ENCODE measurements around the gene SCP2. TPM values are rescaled to one million over a fixed set of nuclear protein-coding genes. Genes with fewer than 3 reads are reported as not detected.

The SCP2 gene
- total RNA-seq, 1 donor from 2014 or later: 89.8 TPM

DNA sequence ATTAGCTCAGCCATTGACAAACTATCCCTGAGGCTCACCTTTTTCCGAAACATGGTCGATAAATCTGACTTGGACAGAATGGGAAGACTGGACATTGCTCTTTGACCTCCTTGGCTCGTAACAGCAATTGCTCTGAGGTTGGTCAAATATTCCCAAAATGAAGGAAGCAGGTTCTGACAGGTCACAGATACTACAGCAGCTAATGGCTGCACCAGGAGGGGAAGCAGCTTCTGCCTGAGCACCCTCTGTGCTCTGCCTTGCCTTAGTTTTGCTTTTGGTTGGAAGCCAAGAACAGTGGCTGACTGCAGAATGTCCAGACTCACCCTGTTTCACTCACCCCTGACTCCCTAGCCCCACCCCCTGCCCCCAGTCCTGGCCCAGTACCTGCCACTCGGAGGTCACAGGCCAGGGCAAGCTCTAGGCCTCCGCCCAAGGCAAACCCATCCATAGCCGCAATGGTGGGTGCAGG, 20.9 kb upstream of the SCP2 start:
- no peaks in the 10 kb centered on the region for H3K9me3 Mint-ChIP-seq (ENCODE audit: unreplicated experiment)
- H3K4me2 ChIP-seq (ENCODE audit: low read length): no peak overlapping the region
- no peak for TF ChIP-seq EZH2 (IDR thresholded peaks at IDR 0.05; ENCODE audit: insufficient read depth, low read length)
- TF ChIP-seq, protein P1, sequence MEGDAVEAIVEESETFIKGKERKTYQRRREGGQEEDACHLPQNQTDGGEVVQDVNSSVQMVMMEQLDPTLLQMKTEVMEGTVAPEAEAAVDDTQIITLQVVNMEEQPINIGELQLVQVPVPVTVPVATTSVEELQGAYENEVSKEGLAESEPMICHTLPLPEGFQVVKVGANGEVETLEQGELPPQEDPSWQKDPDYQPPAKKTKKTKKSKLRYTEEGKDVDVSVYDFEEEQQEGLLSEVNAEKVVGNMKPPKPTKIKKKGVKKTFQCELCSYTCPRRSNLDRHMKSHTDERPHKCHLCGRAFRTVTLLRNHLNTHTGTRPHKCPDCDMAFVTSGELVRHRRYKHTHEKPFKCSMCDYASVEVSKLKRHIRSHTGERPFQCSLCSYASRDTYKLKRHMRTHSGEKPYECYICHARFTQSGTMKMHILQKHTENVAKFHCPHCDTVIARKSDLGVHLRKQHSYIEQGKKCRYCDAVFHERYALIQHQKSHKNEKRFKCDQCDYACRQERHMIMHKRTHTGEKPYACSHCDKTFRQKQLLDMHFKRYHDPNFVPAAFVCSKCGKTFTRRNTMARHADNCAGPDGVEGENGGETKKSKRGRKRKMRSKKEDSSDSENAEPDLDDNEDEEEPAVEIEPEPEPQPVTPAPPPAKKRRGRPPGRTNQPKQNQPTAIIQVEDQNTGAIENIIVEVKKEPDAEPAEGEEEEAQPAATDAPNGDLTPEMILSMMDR (IDR thresholded peaks at IDR 0.05; ENCODE audit: insufficient read depth, low read depth, low read length): no peak
- no peak for DNase-seq (ENCODE audit: low read depth)
- H3K4me1 Mint-ChIP-seq (ENCODE audit: low read depth, unreplicated experiment): peaks cover 2% of the 10 kb centered on the region
- H3K9ac ChIP-seq (ENCODE audit: low read length): no peak overlapping the region
- no peak overlapping the region for H3K4me3 ChIP-seq (ENCODE audit: insufficient read depth, low read depth, low read length)
- H3K27me3 Mint-ChIP-seq (ENCODE audit: low read depth, unreplicated experiment): peaks cover 6% of the 10 kb centered on the region
- no peaks in the 10 kb centered on the region for H3K9me3 ChIP-seq (ENCODE audit: insufficient read depth, low read depth, low read length)
- H3K36me3 ChIP-seq (ENCODE audit: insufficient read depth, low read length): no peaks in the 10 kb centered on the region
- H3K36me3 Mint-ChIP-seq (ENCODE audit: low read depth, unreplicated experiment): no peaks in the 10 kb centered on the region
- no peaks in the 10 kb centered on the region for H3K27me3 ChIP-seq (ENCODE audit: insufficient read depth, low read length)
- H3K27ac ChIP-seq (ENCODE audit: low read depth, low read length): no peak overlapping the region
- no peak overlapping the region for H3K27ac Mint-ChIP-seq (ENCODE audit: unreplicated experiment)
- H4K20me1 ChIP-seq (ENCODE audit: insufficient read depth, low read length): no peaks in the 10 kb centered on the region
- H3K4me3 Mint-ChIP-seq (ENCODE audit: unreplicated experiment): no peak overlapping the region
- H2AFZ ChIP-seq (ENCODE audit: low read depth, low read length): no peak overlapping the region
- no peak for FAIRE-seq
- no peaks in the 10 kb centered on the region for H3K79me2 ChIP-seq (ENCODE audit: insufficient read depth, low read length)
- H3K4me1 ChIP-seq (ENCODE audit: insufficient read depth, low read length): no peaks in the 10 kb centered on the region

DNA sequence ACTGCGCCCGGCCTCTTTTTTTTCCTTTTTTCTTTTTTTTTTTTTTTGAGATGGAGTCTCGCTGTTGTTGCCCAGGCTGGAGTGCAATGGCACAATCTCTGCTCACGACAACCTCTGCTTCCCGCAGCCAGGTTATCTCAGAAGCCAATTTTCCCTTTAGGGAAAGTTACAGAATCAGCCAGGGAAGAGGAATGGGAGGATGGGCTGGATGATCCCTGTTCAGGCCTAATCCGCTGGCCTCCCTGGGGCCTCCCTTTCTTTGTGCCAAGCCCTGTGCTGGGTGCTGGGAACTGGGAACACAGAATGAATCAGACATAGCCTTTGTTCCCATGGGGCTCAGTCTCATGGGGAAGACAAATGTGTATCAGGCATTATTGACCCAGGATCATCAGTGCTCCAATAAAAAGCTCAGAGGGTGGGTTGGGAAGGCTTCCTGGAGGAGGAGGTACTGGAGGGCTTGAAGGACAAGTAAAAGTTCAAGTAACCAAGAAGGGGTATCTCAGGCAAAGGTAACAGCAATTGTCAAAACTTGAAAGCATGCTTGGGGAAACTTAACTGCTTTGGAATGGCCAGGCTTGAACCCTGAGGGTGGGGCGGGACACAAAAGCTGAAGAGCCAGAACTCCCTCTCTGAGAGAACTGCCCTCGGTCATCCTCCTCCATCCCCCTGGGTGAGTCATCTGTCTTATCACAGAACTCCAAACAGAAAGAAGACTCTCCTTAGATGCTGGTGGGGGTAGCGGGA, 19.8 kb upstream of the SCP2 start:
- H3K27ac ChIP-seq (ENCODE audit: low read depth, low read length): no peak overlapping the region
- no peaks in the 10 kb centered on the region for H3K9me3 ChIP-seq (ENCODE audit: insufficient read depth, low read depth, low read length)
- no peak overlapping the region for H3K9ac ChIP-seq (ENCODE audit: low read length)
- H3K4me1 ChIP-seq (ENCODE audit: insufficient read depth, low read length): no peaks in the 10 kb centered on the region
- Mint-ChIP-seq H3K36me3 (ENCODE audit: low read depth, unreplicated experiment) (no peaks in the 10 kb centered on the region), H3K27ac (ENCODE audit: unreplicated experiment) (no peak overlapping the region), H3K27me3 (ENCODE audit: low read depth, unreplicated experiment) (peaks cover 6% of the 10 kb centered on the region), H3K9me3 (ENCODE audit: unreplicated experiment) (no peaks in the 10 kb centered on the region), H3K4me1 (ENCODE audit: low read depth, unreplicated experiment) (peaks cover 2% of the 10 kb centered on the region), H3K4me3 (ENCODE audit: unreplicated experiment) (no peak overlapping the region)
- no peak overlapping the region for H3K4me3 ChIP-seq (ENCODE audit: insufficient read depth, low read depth, low read length)
- H4K20me1 ChIP-seq (ENCODE audit: insufficient read depth, low read length): no peaks in the 10 kb centered on the region
- TF ChIP-seq, protein P1 (IDR thresholded peaks at IDR 0.05; ENCODE audit: insufficient read depth, low read depth, low read length): no peak
- TF ChIP-seq EZH2 (IDR thresholded peaks at IDR 0.05; ENCODE audit: insufficient read depth, low read length): no peak
- no peak for DNase-seq (ENCODE audit: low read depth)
- no peak overlapping the region for H2AFZ ChIP-seq (ENCODE audit: low read depth, low read length)
- H3K27me3 ChIP-seq (ENCODE audit: insufficient read depth, low read length): no peaks in the 10 kb centered on the region
- H3K36me3 ChIP-seq (ENCODE audit: insufficient read depth, low read length): no peaks in the 10 kb centered on the region
- no peaks in the 10 kb centered on the region for H3K79me2 ChIP-seq (ENCODE audit: insufficient read depth, low read length)
- H3K4me2 ChIP-seq (ENCODE audit: low read length): no peak overlapping the region
- FAIRE-seq: no peak

DNA sequence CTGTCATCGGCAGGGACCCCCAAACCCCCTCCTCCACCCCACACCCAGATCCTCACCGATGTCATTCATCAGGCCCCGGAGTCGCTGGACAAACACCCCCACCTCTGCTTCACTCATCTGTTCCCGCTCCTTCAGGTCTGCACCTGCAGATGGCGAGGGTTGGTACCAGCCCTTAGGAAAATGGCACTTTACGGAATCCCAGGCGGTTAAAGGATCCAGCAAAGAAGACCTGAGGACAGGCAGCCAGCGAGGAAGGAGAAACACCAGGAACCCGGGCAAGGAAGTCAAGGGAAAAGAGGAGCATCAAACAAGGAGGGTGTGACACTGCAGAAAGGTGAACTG, 19.3 kb upstream of the SCP2 start:
- H3K9me3 Mint-ChIP-seq (ENCODE audit: unreplicated experiment): no peaks in the 10 kb centered on the region
- H3K9ac ChIP-seq (ENCODE audit: low read length): no peak overlapping the region
- peaks cover 6% of the 10 kb centered on the region for H3K27me3 Mint-ChIP-seq (ENCODE audit: low read depth, unreplicated experiment)
- H3K36me3 ChIP-seq (ENCODE audit: insufficient read depth, low read length): no peaks in the 10 kb centered on the region
- H3K27me3 ChIP-seq (ENCODE audit: insufficient read depth, low read length): no peaks in the 10 kb centered on the region
- no peaks in the 10 kb centered on the region for H3K79me2 ChIP-seq (ENCODE audit: insufficient read depth, low read length)
- H3K27ac ChIP-seq (ENCODE audit: low read depth, low read length): no peak overlapping the region
- TF ChIP-seq, protein P1 (IDR thresholded peaks at IDR 0.05; ENCODE audit: insufficient read depth, low read depth, low read length): no peak
- no peaks in the 10 kb centered on the region for H3K36me3 Mint-ChIP-seq (ENCODE audit: low read depth, unreplicated experiment)
- H3K4me3 ChIP-seq (ENCODE audit: insufficient read depth, low read depth, low read length): no peak overlapping the region
- peaks cover 2% of the 10 kb centered on the region for H3K4me1 Mint-ChIP-seq (ENCODE audit: low read depth, unreplicated experiment)
- no peaks in the 10 kb centered on the region for H3K4me1 ChIP-seq (ENCODE audit: insufficient read depth, low read length)
- H3K4me2 ChIP-seq (ENCODE audit: low read length): no peak overlapping the region
- H3K4me3 Mint-ChIP-seq (ENCODE audit: unreplicated experiment): no peak overlapping the region
- no peak for DNase-seq (ENCODE audit: low read depth)
- no peak overlapping the region for H2AFZ ChIP-seq (ENCODE audit: low read depth, low read length)
- H4K20me1 ChIP-seq (ENCODE audit: insufficient read depth, low read length): no peaks in the 10 kb centered on the region
- H3K9me3 ChIP-seq (ENCODE audit: insufficient read depth, low read depth, low read length): no peaks in the 10 kb centered on the region
- no peak overlapping the region for H3K27ac Mint-ChIP-seq (ENCODE audit: unreplicated experiment)
- FAIRE-seq: no peak

All from astrocyte (in vitro differentiated cells and primary cell).